ENCODE measurements around the gene SCGB1C1. TPM values are rescaled to one million over a fixed set of nuclear protein-coding genes. Genes with fewer than 3 reads are reported as not detected.

SCGB1C1 gene
- total and polyA plus RNA-seq, 9 of the 15 experiments (the other 6 are each of a cell fraction or from before 2014, with no cell fraction given), result not detected

- TF ChIP-seq ZNF318 (IDR thresholded peaks at IDR 0.05; ENCODE audit: borderline replicate concordance in 1 of 2, low read depth in 1 of 2) (no peak), TAF15 (IDR thresholded peaks at IDR 0.05; ENCODE audit: low read depth, low read length) (no peak), ZBTB7A (IDR thresholded peaks at IDR 0.05; ENCODE audit: borderline replicate concordance, control insufficient read depth, low read depth, low read length) (no peak), ARID3B (CRISPR knock-in tag; IDR thresholded peaks at IDR 0.05; ENCODE audit: borderline replicate concordance) (no peak), GABPB2 (CRISPR knock-in tag; conservative IDR thresholded peaks at IDR 0.05) (no peak), TAF1 (IDR thresholded peaks at IDR 0.05; ENCODE audit: control insufficient read depth, extremely low read depth, insufficient read depth, low read length, severe bottlenecking) (no peak), SMAD1 (IDR thresholded peaks at IDR 0.05; ENCODE audit: low read depth, low read length, partially characterized antibody) (no peak), HSF4 (CRISPR knock-in tag; IDR thresholded peaks at IDR 0.05; ENCODE audit: borderline replicate concordance) (no peak), SNAPC5 (CRISPR knock-in tag; IDR thresholded peaks at IDR 0.05) (no peak), FOXJ3 (CRISPR knock-in tag; IDR thresholded peaks at IDR 0.05) (no peak), CXXC5 (CRISPR knock-in tag; IDR thresholded peaks at IDR 0.05) (no peak), NCOA2 (IDR thresholded peaks at IDR 0.05; ENCODE audit: partially characterized antibody in 2 of 2) (no peak), PCBP2 (IDR thresholded peaks at IDR 0.05; ENCODE audit: low read depth, low read length, poor library complexity, severe bottlenecking) (no peak)
Measured at GRCh38 chr11:210803-211180, 17.9 kb downstream of the SCGB1C1 start (continued).

Data from K562 (cell line).